ENCODE data around the gene MRPS25.

- TF ChIP-seq RAD21 (conservative IDR thresholded peaks at IDR 0.05) (no peak), EZH2 (IDR thresholded peaks at IDR 0.05; ENCODE audit: borderline replicate concordance, insufficient read depth, low read length, poor library complexity, severe bottlenecking) (no peak), EP300 (conservative IDR thresholded peaks at IDR 0.05; ENCODE audit: poor library complexity, severe bottlenecking) (no peak)
- TF ChIP-seq, protein P1, sequence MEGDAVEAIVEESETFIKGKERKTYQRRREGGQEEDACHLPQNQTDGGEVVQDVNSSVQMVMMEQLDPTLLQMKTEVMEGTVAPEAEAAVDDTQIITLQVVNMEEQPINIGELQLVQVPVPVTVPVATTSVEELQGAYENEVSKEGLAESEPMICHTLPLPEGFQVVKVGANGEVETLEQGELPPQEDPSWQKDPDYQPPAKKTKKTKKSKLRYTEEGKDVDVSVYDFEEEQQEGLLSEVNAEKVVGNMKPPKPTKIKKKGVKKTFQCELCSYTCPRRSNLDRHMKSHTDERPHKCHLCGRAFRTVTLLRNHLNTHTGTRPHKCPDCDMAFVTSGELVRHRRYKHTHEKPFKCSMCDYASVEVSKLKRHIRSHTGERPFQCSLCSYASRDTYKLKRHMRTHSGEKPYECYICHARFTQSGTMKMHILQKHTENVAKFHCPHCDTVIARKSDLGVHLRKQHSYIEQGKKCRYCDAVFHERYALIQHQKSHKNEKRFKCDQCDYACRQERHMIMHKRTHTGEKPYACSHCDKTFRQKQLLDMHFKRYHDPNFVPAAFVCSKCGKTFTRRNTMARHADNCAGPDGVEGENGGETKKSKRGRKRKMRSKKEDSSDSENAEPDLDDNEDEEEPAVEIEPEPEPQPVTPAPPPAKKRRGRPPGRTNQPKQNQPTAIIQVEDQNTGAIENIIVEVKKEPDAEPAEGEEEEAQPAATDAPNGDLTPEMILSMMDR (IDR thresholded peaks at IDR 0.05; ENCODE audit: poor library complexity, severe bottlenecking), result no peak
These were observed 21.5 kb downstream of the MRPS25 start for GRCh38 chr3:15043408-15044171.
